B cell (primary cell): ENCODE measurements around the gene GPR146.

ENCODE experiments used
- EZH2 ChIP-seq: IDR thresholded peaks from 2 replicates; pipeline ENCODE4 v1.6.1; 2012; ENCODE audit warnings: borderline replicate concordance, low read depth, mild to moderate bottlenecking, moderate library complexity, low read length; ENCODE audit not compliant: insufficient read depth, poor library complexity, severe bottlenecking
- TF ChIP-seq, protein P1 (sequence below): fragments of 200-600 bp; IDR thresholded peaks from one replicate; pipeline ENCODE4 v1.8.0; 2022; ENCODE audit warnings: antibody characterized with exemption, mild to moderate bottlenecking

DNA sequence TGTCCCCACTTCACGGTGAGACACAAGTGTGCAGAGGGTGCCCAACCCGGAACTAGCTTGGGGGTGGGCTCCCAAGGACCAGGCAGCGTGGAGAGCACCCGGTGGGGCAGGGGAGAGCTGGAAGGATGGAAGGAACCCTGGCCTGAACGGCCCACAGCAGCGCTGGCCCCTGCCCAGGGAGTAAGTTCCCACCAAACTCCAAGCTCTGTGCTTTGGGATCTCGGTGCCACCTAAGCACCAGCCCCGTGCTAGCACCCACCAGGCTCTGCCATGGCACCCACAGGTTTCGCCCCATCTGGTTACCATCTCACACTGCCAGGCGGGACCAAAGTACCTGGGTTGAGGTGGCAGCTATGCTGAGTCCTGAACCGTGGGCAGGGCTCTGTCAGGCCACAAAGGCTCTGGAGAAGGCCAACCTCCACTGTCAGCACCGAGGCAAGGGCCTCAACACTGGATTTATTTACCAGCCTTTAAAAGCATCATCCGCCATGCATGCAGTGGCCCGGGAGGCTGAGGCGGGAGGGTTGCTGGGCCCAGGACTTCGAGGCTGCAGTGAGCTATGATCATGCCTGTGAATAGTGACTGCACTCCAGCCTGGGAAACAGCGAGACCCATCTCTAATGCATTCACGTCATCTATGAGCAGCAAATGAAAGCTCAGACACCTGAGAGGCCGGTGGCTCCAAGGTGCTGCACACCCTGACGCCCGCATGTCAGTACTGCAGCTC lies 59.6 kb downstream of the GPR146 start:
- TF ChIP-seq, protein P1, sequence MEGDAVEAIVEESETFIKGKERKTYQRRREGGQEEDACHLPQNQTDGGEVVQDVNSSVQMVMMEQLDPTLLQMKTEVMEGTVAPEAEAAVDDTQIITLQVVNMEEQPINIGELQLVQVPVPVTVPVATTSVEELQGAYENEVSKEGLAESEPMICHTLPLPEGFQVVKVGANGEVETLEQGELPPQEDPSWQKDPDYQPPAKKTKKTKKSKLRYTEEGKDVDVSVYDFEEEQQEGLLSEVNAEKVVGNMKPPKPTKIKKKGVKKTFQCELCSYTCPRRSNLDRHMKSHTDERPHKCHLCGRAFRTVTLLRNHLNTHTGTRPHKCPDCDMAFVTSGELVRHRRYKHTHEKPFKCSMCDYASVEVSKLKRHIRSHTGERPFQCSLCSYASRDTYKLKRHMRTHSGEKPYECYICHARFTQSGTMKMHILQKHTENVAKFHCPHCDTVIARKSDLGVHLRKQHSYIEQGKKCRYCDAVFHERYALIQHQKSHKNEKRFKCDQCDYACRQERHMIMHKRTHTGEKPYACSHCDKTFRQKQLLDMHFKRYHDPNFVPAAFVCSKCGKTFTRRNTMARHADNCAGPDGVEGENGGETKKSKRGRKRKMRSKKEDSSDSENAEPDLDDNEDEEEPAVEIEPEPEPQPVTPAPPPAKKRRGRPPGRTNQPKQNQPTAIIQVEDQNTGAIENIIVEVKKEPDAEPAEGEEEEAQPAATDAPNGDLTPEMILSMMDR = no peak
- no peak for TF ChIP-seq EZH2
